ENCODE results near the gene UPK3BL2. TPM values are rescaled to one million over a fixed set of nuclear protein-coding genes. Genes with fewer than 3 reads are reported as not detected.
"Not testable (repeated sequence)": the region's sequence is repeated elsewhere in the genome, so short reads cannot be mapped to it uniquely, and the experiment has no call there.

UPK3BL2 gene
- total RNA-seq, 3 donors from 2014 or later, result 0.98 to 5.7 (median 5.1) TPM

DNA sequence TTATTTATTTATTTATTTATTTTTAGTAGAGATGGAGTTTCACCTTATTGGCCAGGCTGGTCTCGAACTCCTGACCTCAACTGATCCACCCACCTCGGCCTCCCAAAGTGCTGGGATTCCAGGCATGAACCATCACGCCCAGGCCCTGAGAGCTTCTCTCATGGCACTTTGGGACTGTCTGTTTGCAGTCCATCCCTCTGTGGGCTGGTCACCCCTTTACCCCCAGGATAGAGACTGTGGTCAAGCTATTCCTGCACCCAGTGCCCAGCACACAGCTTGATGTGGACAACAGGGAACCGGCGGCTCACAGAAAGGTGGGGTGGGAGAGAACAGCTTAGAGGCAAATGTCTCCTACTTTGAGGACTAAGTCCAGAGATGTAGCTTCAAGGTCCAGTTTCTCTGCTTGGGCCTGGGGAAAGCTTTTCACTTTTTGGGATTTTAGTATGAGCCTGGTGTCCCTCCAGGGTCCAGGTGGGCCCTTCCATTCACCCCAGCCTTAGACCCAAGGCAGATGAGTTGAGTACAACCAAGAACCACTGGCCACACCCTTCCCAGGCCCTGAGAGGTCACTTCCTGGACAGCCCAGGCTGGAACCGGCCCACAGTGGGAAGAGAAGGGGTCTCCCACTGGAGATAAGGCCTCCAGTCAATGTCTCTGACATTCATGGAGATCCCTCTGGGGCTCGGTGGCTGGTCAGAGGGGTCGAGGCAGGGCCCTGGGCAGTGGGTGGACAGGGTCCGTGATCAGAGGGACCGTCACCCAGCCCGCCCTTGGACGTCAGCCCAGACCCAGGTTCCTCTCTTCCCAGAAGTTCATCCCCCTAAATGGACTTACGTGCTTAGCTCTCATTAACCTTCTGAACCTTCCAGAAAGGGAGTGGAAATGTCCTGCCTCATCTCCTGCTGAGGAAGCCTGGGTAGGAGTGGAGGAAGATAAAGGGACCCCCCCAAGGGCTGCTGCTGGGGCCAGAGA lies 15.4 kb downstream of the UPK3BL2 start:
- H3K4me3 ChIP-seq; intact Hi-C loops (cut with DNase I; ENCODE audit: low total_unique reads); DNase-seq (ENCODE audit: low spot score in 2 of 2); H3K9me3 ChIP-seq; H3K27ac ChIP-seq; H3K27me3 ChIP-seq; H3K36me3 ChIP-seq; H3K4me1 ChIP-seq: not testable (repeated sequence)

GRCh38 chr7:102527182-102527581 lies 16.3 kb downstream of the UPK3BL2 start:
- H3K36me3 ChIP-seq; DNase-seq (ENCODE audit: low spot score in 2 of 2); H3K27ac ChIP-seq; H3K9me3 ChIP-seq; H3K27me3 ChIP-seq; H3K4me3 ChIP-seq; intact Hi-C loops (cut with DNase I; ENCODE audit: low total_unique reads); H3K4me1 ChIP-seq: not testable (repeated sequence)

DNA sequence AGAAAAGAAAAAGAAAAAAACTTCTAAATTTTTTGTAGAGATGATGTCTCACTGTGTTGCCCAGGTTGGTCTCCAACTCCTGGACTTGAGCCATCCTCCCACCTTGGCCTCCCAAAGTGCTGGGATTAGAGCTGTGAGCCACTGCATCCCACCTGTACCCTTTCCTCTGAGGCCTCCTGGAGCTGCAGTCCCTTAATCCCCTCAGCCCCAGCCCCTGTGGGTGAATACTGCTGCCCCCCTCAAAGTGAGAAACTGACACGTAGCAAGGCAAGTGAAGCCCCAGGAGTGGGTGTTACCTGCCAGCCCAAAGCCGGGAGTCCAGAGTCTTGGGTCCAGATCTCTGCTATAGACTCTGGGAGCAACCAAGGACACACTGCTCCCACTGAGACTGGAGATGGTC lies 18.7 kb downstream of the UPK3BL2 start:
- H3K27ac ChIP-seq; H3K9me3 ChIP-seq; H3K4me3 ChIP-seq; H3K36me3 ChIP-seq; intact Hi-C loops (cut with DNase I; ENCODE audit: low total_unique reads); DNase-seq (ENCODE audit: low spot score in 2 of 2); H3K27me3 ChIP-seq; H3K4me1 ChIP-seq: not testable (repeated sequence)

- H3K27me3 ChIP-seq; DNase-seq (ENCODE audit: low spot score in 2 of 2); H3K27ac ChIP-seq; H3K4me3 ChIP-seq; H3K36me3 ChIP-seq; intact Hi-C loops (cut with DNase I; ENCODE audit: low total_unique reads); H3K9me3 ChIP-seq; H3K4me1 ChIP-seq: not testable (repeated sequence)
Observed at GRCh38 chr7:102520797-102521196, 22.7 kb downstream of the UPK3BL2 start.

DNA sequence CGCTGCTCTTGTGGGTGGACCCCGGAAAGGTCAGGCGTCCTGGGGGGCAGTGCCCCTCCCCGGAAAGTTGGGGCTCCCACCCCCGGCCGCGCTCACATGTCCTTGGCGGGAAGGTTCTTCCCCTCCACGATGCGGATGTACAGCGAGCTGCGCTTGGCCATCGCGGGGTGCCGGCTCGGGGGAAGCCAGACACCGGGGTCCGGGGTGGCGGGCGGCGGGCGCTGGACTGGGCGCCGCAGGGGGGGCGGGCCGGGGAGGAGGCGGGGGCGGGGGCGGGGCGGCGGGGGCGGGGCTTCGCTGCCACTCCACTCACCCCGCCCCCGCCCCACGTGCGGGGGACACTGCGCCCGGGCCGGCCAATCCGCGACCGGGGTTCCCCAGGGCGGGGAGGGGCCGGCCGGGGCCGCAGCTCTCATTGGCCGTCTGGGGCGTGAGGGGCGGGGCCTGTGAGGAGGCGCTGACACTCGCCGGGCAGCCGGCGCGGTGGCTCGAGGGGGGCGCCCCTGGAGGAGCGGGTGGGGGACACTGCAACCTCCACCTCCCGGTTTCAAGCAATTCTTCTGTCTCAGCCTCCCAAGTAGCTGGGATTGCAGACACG lies 25.8 kb downstream of the UPK3BL2 start, which contains the start of gene RASA4B:
RASA4B (minus strand) TSS at position 228 of the 598 bp plus-strand sequence; CDS start at position 161, 67 bp downstream.
- H3K27ac ChIP-seq; intact Hi-C loops (cut with DNase I; ENCODE audit: low total_unique reads); DNase-seq (ENCODE audit: low spot score in 2 of 2); H3K36me3 ChIP-seq; H3K9me3 ChIP-seq; H3K4me1 ChIP-seq; H3K27me3 ChIP-seq: not testable (repeated sequence)
- H3K4me3 ChIP-seq, result peak within 1 kb of the TSS in 2 of 3 donors; percentile 37 to 55

DNA sequence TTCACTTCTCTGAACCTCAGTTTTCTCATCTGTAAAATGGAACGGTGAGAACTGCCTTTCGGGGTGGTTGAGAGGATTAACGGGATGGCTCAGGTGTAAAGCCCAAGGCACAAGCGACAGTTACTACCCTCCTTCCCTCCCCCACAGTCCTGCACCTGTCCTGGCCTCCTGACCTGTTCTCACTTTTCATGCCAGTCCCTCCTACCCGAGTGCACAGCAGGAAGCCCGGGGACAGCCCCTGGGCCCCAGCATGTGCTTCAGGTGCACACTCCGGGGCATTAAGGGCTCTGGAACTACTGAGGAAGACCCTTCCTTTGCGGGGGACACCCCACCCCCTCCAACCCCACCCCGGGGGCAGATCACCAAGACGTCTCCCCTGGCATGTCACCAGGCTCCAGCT lies 26.5 kb downstream of the UPK3BL2 start:
- H3K27ac ChIP-seq; H3K9me3 ChIP-seq; DNase-seq (ENCODE audit: low spot score in 2 of 2); intact Hi-C loops (cut with DNase I; ENCODE audit: low total_unique reads); H3K4me1 ChIP-seq; H3K4me3 ChIP-seq; H3K36me3 ChIP-seq; H3K27me3 ChIP-seq: not testable (repeated sequence)

- H3K27me3 ChIP-seq; H3K4me3 ChIP-seq; DNase-seq (ENCODE audit: low spot score in 2 of 2); intact Hi-C loops (cut with DNase I; ENCODE audit: low total_unique reads); H3K9me3 ChIP-seq; H3K4me1 ChIP-seq; H3K27ac ChIP-seq; H3K36me3 ChIP-seq: not testable (repeated sequence)
Observed at GRCh38 chr7:102515889-102516288, 27.6 kb downstream of the UPK3BL2 start.

GRCh38 chr7:102514881-102515721 lies 28.4 kb downstream of the UPK3BL2 start:
- H3K27ac ChIP-seq; H3K36me3 ChIP-seq; H3K9me3 ChIP-seq; H3K4me1 ChIP-seq; H3K4me3 ChIP-seq; H3K27me3 ChIP-seq; intact Hi-C loops (cut with DNase I; ENCODE audit: low total_unique reads); DNase-seq (ENCODE audit: low spot score in 2 of 2): not testable (repeated sequence)

DNA sequence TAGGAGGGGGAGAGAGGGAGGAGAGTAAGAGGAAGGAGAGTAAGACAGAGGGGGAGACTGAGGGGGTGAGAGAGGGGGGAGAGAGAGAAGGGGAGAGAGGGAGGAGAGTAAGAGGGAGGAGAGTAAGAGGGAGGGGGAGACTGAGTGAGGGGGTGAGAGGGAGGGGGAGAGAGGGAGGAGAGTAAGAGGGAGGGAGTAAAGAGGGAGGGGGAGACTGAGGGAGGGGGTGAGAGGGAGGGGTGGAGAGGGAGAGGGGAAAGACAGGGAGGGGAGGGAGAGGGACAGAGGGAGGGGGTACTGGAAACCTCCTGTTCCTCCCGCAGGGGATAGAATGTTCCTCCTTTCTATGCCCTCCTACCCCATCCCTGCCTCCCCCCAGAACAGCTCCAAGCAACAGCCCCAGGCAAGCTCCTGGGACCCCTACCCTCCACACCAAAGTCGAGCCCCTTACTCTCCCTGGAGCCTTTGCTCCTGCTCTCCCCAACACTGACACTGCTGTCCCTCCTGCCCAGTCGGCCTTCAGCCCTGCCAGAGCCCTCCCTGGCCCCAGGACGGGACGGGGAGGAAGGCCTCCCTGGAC lies 30.8 kb downstream of the UPK3BL2 start:
- intact Hi-C loops (cut with DNase I; ENCODE audit: low total_unique reads); H3K4me1 ChIP-seq; H3K9me3 ChIP-seq; H3K27me3 ChIP-seq; H3K36me3 ChIP-seq: not testable (repeated sequence)
- DNase-seq (ENCODE audit: low spot score in 2 of 2), result peak in 1 of 2 donors; percentile 44
- peak overlapping the region in 2 of 3 donors; percentile 24 to 39 for H3K4me3 ChIP-seq
- peak overlapping the region; percentile 61 to 83 for H3K27ac ChIP-seq

DNA sequence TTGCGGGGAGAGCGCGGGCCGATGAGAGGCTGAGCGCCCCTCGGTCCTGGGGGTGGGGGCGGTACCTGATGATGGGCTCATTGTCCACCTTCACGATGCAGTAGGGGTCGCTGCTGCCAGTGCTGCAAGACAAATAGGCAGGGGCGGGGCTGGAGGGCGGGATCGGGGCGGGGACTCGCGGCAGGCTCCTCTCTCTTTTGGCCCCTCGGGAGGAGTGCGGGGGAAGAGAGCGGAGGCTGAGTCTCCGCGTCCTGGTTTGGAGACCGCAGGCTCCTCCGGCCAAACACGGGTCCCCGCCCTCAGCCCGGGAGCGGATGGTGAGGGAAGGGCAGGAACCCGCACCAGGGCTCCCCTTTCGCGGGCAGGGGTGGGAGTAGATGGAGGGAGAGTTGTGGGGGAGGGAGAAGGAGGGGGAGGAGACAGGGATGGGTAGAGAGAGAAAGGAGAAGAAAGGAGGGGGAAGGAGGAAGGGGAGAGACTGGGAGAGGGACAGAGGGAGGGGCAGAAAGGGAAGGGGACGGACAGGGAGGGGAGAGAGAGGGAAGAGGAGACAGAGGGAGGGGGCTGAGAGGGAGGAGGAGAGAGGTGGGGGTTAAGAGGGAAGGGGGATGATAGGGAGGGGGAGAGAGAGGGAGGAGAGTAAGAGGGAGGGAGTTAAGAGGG lies 31.5 kb downstream of the UPK3BL2 start:
- H3K9me3 ChIP-seq; H3K27me3 ChIP-seq; DNase-seq (ENCODE audit: low spot score in 2 of 2); intact Hi-C loops (cut with DNase I; ENCODE audit: low total_unique reads); H3K4me1 ChIP-seq; H3K4me3 ChIP-seq; H3K27ac ChIP-seq; H3K36me3 ChIP-seq: not testable (repeated sequence)

DNA sequence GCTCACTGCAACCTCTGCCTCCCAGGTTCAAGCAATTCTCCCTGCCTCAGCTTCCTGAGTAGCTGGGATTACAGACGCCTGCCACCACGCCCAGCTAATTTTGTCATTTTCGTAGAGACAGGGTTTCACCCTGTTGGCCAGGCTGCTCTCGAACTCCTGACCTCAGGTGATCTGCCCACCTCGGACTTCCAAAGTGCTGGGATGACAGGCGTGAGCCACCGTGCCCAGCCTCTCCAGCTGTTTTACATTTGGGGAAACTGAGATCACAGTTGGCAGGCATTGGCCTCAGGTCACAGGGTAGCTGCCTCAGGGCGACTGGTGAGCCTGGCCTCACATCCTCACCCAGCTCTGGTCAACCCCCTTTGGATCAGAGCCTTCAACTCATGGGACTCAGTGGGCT lies 32.9 kb downstream of the UPK3BL2 start:
- H3K27me3 ChIP-seq; intact Hi-C loops (cut with DNase I; ENCODE audit: low total_unique reads); H3K9me3 ChIP-seq; DNase-seq (ENCODE audit: low spot score in 2 of 2); H3K27ac ChIP-seq; H3K4me3 ChIP-seq; H3K36me3 ChIP-seq; H3K4me1 ChIP-seq: not testable (repeated sequence)

- H3K27me3 ChIP-seq; H3K4me1 ChIP-seq; H3K4me3 ChIP-seq; H3K36me3 ChIP-seq; intact Hi-C loops (cut with DNase I; ENCODE audit: low total_unique reads); H3K27ac ChIP-seq; H3K9me3 ChIP-seq: not testable (repeated sequence)
- DNase-seq (ENCODE audit: low spot score in 2 of 2), result peak in 1 of 2 donors; percentile 16
Observed at GRCh38 chr7:102507410-102508088, 35.9 kb downstream of the UPK3BL2 start.
